Activated CD4-positive, alpha-beta T cell treated with anti-CD3 and anti-CD28 coated beads, Interleukin-2, amount 50 U/mL, for 1 hour (primary cell): Measurements from ENCODE around the gene LRBA.

Source experiments
- DNase-seq: peaks from one replicate; pipeline ENCODE4 v3.0.0-alpha.2; 2020

LRBA gene

DNA sequence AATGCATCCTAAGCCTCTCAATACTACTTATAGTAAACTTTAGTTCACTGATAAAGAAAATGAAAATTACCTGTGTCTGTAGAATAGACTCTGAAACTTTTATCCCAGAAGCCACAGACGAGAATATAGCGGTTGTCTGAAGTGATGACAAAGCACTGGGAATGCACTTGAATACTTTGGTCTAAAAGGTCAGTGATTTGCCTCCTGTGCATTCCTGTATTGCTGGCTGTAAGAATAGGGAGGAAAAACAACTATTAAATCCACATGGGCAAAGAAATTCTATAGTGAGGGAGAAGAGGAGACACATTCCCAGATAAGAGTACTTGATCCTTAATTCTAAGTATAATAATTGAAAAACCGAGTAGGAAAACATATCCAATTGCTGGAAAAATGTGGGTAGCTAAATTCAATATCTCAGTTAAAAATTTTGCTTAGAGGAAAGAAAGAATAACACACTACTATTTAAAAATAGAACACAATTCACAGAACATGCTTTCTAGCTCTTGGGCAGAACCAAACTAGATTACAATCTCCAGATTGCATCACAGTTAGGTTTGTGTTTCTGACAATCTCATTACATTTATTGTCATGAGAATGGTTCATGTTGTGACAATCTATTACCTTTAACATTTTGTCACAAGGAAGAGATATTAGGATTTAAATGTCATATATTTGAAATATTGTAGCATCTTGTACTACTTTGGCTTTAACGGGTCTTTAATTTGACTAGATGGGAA, 704.8 kb downstream of the LRBA start:
- DNase-seq, result no peak

DNA sequence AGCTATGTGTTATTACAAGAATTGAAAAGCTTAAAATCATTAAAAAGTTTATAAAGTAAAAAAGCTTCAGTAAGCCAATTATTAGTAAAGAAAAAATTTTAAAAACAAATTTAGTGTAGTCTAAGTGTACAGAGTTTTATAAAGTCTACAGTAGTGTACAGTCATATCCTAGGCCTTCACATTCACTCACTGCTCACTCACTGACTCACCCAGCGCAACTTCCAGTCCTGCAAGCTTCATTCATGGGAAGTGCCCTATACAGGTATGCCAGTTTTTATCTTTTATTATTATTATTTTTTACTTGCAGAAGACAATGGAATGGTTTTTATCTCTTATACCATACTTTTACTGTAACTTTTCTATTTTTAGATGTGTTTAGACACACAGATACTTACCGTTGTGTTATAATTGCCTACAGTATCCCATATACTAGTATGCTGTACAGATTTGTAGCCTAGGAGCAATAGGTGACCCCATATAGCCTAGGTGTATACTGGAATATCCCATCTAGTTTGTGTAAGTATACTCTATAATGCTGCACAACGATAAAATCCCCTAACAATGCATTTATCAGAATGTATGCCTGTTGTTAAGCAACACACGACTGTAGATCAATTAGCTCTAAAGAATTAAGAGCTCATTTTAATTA, 706.1 kb downstream of the LRBA start:
- DNase-seq, result no peak

DNA sequence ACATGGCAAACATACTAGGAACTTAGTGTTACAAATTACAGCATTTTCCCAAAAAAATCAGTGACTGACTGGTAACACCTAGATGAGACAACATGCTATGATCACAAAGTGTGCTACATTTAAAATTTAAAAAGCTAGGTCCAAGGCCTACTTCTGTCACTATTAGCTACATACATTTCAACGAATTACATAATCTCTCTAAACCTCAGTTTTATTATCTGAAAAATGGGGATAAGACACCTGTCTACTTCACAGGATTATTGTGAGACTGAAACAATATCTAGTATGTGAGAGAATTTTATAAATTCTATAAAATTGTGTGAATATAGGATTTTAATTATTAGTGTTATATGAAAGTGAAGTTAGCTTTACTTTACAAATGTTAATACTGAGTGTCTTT, 708.4 kb downstream of the LRBA start:
- DNase-seq, result no peak

DNA sequence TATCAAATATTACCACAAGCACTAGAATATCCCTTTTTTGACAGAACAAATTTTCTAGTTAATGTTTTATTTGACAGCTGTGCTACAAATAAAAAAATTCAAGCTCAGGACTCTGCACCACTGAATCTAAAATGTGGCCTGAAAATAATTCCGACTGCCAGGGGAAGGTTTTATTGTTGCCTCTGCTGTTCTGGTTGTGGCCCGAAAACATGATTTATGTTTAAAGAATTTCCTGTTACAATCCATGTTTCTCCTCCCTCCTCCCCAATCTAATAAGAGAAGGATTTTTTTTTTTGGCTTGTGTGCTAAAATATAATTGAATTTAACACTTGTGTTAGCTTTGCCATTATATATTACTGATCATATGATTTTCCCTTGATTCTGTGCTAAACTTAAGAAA, 709.1 kb downstream of the LRBA start:
- no peak for DNase-seq

DNA sequence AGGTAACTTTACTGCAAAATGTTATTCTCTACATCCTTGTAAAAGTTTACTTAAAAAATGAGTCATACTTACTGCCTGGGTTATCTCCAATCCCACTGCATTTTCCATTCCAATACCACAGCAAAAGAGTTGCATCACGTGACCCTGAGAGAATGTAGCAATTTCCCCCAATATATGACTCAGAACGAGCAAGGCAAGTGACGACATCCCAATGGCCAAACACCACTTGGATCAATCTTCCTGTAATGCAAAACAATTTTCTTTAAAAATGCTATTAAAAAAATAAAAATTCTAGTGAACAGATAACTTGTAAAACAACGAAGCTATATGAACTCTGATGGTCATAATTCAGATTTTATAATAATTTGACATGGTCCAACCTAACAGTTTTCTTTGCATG, 712.5 kb downstream of the LRBA start:
- no peak for DNase-seq

DNA sequence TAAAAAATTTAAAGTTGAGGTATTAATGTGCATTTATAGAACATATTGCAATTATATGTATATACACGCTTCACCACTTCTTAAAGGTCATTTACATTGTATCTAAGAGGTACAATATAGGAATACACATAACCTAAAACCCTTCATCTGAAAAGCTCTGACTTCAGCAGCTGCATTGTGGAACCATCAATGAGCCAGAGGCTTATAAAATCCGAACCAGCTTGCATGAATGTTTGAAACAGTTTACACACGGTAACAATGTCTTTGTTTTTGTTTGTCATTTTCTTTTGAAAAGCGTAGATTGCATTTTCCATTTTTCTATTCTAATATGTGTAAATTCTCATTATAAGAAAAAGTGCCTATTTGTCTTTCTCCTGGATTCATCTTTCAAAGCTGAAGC, 715.3 kb downstream of the LRBA start:
- no peak for DNase-seq

DNA sequence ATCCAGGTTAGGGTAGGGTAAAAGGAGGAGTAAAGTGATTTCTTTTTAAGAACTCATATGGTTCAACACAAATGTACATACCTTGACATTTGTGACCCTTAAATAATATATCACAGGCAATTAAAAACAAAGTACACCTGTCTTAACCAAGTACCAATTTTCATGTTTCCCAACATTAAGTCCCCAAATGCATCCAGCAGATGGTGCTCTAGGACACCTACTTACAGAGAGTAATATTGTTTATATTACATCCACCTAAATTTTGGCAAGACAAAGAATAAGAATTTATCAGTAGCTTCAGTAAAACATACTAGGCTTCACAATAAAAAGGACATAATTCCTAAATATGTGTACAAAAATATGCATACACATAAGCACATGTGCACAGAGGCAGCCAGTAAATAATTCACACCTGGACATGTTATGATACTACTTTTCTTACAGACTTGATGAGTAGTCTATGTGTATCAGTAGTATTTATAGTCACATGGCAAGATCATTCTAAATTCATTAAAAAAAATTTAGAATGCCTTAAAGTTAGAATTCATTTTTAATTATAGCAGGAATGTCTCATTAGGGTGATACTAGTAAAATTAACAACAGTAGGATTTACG, 717.1 kb downstream of the LRBA start:
- DNase-seq, result peak; percentile 10

DNA sequence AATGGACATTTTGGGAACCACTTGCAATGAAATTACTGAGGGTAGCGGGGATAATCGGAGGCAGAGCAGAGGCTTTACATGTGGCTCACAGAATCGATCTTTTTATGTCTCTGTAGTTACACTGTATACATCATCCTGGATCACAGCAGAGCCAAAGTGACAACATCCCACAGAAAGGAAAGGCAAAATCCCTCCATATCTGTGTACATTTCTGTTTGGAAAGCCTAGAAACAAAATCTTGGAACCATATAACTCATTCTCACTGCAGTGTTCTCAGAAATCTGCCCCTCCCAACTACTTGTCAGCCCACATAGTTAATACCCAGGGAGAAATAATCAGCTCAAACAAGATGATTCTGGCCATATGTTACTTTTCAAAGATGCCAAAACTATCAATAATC, 725.2 kb downstream of the LRBA start:
- no peak for DNase-seq

DNA sequence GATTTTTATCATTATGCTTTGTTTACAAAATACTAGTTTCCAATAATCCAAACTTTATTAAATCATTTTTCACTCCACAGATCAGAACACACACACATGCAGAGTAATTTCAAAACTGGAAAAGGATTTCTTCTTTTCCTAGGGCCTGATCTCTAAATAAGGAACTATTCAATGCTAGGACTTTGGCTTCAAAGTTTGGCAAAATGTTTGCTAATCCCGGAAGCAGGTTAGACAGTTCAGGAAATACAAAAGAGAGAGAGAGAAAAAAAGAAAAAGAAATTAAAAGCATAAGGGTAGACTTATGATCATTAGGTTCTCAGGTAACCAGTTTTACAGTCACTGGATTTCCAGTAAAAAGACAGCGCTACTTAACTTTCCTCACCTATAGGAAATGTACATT, 725.9 kb downstream of the LRBA start:
- DNase-seq, result no peak

DNA sequence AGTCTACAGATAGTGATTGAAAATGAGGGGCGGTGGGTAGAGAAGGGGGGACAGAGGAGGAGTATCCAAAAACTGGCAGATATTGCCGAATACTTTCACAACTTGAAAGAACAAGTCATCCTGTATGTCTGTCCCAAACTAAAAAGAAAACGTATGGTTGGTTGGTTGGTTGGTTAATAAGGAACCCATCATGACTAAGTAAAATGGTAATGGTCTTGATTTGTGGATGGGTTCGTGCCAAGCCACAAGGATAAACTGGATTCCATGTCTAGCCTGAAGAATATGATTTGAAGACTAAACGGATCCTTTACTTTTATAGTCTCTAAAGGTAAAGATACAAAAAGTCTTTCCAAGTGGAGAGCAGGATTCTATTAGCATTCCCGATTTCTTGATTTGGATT, 728.4 kb downstream of the LRBA start:
- no peak for DNase-seq

DNA sequence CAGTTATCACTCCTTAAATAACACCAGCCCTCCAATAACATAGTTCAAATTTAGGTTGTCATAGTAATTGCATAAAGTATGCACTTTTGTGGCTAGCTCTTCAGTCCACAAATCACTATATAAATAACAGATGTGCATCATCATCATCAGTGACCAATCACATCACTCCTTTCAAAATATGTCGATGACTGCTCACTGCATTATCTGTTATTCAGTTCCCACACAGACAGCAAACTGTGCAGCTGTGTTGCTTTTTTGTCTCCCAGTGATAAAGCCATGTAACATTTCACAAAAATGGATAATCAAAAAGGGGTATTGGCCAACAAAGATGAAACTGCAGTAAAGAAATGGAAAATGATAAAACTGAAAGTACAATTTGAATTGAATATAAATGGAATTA, 731.4 kb downstream of the LRBA start:
- DNase-seq, result no peak

DNA sequence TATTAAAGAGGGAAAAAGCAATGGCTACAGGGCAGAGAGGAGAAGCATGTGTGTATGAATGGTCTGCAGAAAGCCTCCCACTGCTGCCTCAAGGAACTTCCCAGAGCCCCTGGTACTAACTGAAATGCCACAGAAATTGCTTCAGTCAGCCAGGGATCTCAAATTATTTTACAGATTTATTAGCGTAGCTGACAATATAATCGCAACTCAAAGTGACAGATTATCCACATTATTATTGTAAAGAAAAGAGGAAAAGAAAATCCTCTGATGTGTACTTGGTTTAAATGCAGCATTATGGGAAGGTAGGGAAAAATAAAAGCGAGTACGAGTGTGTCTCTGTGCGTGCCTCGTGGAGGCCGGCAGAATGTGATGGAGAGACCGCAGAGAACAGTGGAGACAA, 734.1 kb downstream of the LRBA start:
- no peak for DNase-seq

DNA sequence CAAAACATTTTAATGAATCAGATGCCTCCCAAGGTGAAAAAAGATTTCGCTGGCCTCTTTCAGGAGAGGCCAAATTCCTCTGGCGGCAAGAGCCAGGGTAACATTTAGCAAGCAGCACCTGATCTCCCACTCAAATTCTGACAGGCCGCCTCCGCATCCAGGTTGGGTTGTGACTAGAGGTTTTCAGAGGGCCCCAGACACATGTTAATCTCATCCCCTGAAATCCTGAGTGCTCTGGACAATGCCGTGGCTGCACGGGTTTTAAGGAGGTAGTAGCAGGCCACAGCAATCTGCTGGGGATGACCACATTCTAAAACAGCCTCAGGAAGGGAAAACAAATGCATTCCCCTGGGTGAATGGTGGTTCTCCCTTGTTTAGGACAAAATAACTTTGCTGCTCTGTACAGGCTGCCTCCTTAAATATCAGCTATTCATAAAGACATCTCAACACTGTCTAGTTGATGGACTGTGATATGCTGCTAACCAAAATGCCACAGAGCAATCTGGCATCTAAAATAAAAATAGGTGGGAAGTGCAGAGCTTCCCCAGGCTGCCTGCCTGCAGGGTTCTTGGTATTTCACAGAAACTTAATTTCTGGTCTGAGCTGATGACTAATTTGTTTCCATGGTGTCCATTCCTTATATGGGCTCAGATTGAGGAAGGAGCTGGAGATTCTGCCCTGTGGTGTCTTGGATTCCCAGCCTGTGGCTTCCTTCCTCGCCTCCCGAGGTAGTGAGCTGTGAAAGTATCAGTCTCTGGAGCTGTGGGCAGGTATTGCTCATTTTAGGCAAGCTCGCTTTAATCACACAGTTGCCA, 734.8 kb downstream of the LRBA start:
- DNase-seq, result no peak

DNA sequence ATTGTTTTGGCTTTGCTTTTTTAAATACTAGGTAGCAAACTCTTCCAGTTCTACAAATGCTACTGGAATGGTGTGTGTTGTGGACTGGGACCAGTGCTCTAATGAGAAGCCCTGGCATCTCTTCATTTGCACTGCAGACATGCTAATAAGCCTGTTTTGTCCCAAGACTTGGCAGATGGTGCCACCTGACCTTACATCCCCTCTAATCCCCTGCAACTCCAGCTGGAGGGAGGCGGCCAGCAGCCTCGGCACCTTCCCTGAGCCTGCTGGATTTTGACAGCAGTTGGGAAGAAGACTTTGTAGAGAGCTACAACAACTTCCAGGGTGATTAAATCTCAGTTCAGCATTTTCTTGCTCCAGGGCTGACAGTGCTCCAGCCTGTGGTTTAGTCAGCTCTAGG, 736.9 kb downstream of the LRBA start:
- no peak for DNase-seq

DNA sequence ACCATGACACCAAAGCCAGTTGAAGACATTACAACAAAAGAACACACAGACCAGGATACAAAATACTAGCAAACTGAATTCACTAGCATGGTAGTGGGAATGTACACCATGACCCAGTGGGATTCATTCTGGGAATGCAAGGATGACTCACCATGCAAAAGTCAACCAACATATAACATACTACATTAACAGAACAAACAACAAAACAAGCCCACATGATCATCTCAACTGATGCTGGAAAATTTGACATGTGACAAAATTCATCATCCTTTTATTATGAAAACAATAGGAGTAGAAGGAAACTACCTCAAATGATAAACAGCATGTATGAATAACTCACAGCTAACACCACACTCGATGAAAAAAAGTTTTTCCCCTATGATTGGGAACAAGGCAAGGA, 746.6 kb downstream of the LRBA start:
- DNase-seq, result no peak

DNA sequence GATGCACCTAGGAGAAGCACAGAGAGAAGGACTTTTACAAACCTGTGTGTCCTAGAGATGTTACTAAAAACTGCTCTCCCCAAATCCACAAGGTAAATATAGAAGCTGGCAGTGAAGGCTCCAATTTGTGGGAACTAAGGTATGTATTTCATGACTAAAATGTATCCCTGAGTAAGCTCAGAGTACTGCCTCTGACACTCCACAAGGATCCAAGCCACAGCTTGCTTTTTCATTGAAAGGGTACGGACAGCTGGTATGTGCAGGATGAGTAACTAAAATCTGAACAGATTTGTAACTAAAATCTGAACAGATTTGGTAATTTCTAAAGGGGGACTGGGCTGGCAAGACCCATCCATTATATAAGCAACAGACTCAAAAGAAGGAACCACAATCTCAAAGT, 749.3 kb downstream of the LRBA start:
- DNase-seq, result no peak

DNA sequence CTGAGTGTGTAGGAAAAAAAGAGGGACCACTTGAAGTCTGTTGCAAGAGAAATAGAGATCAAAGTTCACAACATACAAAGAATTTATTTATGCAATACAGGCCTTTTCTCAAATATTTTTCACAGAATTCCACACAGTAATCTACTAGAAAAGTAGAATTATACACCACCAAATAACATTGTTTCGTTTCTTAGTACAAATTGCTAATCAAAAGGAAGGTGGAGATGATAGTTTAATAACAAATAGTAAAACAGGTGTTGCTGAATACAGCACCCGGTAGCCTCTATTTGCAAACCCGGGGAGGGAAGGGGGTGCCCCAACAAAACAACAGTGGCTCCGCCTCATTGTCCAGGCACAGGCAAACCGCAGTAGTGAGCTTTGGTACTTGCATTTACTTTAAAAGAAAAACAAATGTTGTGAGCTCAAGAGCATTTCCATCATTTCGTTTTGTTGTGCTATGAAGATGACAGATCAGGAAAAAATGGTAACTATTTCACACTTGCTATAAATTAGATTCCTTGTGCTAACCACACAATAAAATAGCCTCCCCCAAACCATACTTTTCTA, 750.4 kb downstream of the LRBA start:
- DNase-seq, result no peak

DNA sequence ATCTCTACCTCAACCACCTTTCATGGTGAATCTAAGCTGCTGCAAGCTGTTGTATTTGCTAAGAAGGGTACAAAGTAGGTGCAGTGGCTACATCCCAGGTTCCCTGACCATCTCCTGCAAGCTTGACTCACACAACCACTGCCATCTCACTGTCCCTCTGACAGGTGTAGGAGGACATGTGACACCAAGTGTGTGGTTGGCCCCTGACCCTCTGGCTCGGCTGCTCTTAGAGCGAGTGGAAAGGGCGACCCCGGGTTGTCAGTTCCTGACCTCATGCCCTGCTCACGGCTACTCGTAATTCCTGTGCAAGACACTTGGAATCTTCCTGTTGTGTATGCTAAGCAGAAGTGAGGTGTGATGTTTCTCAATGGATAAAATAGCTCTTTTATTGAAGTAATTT, 752.5 kb downstream of the LRBA start:
- no peak for DNase-seq

DNA sequence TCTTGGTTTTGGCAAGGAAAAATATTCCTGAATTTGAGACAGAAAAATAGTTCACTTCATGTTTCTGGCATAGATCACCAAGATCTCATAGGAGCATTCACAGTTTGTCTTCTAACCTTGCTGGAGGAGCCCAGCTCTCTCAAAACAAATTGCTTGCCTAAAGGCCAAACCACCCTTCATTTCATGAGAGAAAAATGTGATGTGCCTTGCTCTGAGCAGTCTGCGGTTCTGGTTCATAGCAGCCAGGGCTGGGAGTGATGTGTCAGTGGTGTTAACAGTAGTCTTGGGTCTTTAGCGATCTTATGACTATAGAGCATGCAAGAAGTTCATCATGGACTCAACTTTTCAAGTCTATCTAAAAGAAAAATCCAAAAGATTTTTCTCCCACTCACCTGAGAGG, 753.5 kb downstream of the LRBA start:
- no peak for DNase-seq

DNA sequence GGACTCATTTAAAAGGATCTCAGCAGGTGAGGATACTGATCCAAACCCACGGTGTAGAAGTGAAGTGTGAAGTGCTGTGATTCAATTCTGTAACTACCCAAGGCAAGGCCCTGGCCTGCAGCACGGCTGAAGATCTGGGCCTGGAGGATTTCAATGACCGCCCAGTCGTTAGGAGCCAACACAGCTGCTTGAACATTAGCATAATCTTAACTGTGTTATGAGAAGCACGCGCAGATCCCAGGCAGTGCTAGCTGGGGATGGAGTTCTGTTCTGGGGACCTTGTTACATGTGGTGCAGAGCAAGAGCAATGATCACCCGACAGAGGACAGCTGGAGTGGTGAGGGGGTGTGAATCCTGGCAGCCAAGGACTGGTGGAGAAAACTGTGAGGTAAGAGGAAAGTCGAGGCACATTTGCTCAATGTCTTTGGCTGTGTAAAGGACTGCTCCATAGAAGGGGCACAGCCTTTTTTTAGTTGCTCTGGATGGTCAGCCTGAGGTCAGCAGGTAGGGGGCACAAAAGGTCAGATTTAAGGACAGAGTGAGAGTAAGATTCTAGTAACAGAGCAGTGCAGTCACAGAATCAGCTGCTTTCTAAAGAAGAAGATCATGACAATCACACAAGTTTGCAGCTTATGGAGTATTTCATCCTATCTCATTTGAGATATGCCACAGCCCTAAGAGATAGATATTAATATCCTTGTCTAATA, 755.1 kb downstream of the LRBA start:
- no peak for DNase-seq

DNA sequence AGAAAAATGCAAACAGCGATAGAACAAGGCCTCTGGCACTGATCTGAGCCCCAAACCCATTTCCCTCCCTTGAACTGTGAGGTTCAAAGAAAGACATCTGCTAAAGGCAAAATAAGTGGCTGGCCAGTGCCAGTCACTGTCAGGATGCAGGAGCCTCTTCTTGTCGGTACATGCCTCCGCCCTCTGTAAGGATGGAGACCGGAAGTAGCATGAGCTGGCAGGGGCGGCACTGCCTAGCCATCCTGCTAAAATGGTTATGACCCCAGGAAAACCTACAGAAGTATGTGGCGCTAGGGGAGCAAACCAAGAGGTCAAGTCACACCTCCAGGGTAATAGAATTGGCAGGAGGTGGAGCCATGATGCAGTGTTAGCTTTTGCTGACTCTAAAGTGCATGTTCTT, 756.5 kb downstream of the LRBA start:
- DNase-seq, result no peak

DNA sequence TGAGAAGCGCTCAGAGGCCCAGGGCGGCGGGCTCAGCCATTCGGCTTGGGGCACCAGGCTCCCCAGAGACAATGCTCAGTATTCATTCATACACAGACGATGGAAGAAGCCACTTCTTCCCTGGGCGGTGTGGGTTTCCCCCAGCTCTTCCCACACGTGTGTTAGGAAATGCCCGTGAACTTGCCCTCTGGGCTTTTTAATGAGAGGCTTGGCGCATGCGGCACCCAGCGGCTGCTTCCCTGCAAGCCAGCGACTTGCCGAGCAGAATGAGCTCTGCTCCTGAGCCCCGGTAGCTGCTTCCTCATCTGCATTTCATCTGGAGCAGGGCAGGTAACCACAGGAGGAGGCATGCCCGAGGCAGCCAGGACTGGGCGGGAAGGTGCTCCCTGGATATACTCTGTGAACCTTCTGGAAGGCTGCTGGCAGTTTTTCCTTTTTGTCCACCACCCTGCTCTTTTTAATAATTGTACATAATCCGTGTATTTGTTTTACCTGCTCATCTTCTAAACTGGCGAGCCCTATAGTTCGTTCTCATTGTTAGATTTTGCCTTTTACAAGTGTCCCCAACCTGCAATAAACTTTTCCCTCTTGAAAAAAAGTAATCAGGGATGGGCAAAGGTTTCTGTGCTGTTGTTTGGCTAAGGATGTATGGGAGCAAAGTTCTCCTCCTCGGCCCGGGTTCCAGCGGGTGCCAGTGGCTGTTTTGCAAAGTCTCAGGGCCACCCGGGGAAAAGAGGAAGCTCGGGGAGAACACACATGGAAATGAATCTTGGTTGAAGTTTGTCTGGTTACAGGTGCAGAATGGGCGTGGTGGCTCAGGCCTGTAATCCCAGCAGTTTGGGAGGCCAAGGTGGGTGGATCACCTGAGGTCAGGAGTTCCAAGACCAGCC, 758.0 kb downstream of the LRBA start:
- no peak for DNase-seq
